AG09319 (cell line): ENCODE results near the gene TMEM120A.

Experiments used
- DNase-seq: peaks from one replicate; pipeline ENCODE4 v3.0.0-alpha.2; 2010; ENCODE audit warnings: low read depth; ENCODE audit errors: extremely low read depth
- CTCF ChIP-seq: IDR thresholded peaks from 2 replicates; pipeline ENCODE4 v1.5.1; 2011; ENCODE audit warnings: low read depth, mild to moderate bottlenecking, inconsistent platforms, low read length, moderate library complexity

Gene TMEM120A

GRCh38 chr7:75967487-75967997 is 26.9 kb downstream of the TMEM120A start:
- DNase-seq = no peak
- TF ChIP-seq CTCF = no peak

DNA sequence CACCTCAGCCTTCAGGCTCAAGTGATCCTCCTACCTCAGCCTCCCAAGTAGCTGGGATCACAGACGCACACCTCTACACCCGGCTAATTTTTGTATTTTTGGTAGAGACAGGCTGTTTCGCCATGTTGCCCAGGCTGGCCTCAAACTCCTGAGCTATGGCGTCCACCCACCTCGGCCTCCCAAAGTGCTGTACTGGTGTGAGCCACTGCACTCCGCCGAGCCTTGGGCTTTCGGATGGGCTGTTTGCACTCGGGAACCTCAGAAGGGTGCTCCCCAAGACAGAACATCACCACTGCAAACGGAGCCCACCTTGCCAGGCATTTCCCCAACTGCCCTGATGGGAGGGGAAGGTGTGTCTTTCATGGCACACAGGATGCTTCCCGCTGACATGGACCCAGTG is 27.3 kb downstream of the TMEM120A start:
- DNase-seq = no peak
- TF ChIP-seq CTCF = no peak

DNA sequence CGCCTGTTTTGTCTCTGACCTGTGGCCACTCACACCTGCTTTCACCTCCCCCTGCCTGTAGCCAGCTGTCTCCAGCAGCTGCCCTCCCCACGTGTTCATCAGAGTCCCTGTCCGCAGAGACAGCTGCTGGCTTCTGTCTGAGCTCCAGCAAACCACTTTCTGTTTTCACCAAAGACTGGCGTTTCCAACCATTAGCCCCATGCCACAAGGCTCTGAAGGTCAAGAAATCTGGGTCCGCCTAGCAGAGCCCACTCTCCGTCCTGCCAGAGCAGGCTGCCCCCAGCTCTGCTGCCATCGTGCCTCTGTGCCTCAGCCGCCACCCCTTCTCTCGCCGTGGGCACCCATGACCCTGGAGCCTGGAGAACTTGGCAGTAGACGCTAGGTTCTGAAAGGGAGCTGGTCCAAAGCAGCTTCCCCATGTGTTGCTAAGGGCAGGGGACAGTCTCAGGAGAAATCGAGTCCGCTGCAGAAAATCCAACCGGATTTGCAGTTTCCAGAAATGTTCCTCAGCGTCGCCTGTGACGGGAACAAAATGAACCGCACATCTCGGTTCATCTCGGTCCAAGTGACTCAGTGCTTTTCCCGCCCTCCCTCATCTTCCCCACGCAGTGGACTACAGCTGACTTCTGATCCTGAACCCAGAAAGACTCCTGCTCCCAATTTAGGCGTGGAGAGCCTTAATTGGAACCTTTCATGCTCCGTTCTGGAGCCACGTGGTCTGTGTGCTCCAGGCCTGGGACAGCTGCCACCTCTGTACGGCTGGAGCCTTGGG is 28.0 kb downstream of the TMEM120A start:
- DNase-seq = peak; percentile 77
- no peak for TF ChIP-seq CTCF

DNA sequence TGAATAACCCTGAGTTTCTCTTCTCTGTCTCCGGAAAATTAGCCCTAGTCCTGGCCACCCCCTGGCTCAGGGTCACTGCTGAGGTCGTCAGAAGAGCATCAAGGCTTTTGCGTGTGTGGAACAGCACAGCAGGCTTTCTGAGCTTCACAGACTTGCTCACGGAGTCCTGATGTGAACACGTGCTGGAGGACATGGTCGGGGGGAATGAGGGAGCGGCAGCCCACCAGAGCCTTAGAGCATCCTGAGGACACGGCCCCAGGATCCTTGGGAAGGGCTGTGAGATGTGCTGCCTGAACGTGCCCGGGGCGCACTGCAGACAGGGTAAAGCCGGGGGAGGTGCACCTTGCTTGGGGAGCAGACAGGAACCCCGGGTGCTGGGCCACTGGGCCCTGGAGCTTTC is 28.8 kb downstream of the TMEM120A start:
- TF ChIP-seq CTCF = no peak
- no peak for DNase-seq

- no peak for TF ChIP-seq CTCF
- no peak for DNase-seq
Measured at GRCh38 chr7:75963381-75963995, 30.9 kb downstream of the TMEM120A start.

DNA sequence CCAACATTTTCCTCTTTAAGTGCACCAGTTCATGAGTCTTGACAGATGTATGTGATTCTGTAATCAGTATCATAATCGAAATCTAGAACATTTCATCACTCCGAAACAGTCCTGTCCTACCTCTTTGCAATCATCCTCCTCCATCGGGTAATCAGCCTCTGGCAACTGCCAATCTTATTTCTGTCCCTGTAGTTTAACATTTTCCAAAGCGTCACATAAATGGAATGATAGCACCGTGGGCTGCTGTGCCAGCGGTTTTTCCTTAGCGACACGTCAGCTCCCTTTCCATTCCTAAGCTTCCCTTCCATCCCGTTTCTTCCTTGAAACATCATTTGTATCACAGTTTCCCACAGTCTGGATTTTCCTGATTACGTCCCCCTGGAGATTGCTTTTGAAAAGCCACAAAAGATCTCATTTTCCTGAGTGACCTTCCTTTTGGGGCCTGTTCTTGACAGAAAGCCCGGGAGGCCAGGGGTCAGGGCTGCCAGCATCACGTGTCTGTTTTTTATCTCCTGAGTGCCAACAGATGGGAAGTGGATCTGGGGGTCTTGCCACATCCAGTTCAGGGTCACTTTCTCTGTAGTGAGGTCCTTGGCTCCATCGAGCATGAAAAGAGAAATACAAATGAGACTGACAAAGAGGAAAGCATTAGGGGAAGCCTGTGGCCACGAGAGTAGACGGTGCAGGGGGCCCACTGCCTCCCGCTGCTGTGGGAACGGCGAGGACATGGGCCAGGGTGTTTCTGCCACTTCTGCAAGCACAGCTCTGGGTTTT is 31.6 kb downstream of the TMEM120A start:
- no peak for TF ChIP-seq CTCF
- DNase-seq = peak; percentile 77

GRCh38 chr7:75961218-75961617 is 33.2 kb downstream of the TMEM120A start:
- DNase-seq = no peak
- no peak for TF ChIP-seq CTCF
